COLO668 (cell line): Measurements from ENCODE around the gene CCDC158.
"Not testable (repeated sequence)": the region's sequence is repeated elsewhere in the genome, so short reads cannot be mapped to it uniquely, and the experiment has no call there.

Source experiments
- DNase-seq: peaks from one replicate; lab custom pipeline; 2025; ENCODE audit not compliant: unreplicated experiment; lab: John Stamatoyannopoulos, UW

Gene CCDC158

GRCh38 chr4:76282941-76283689, 137.8 kb downstream of the CCDC158 start:
- no peak for DNase-seq

DNA sequence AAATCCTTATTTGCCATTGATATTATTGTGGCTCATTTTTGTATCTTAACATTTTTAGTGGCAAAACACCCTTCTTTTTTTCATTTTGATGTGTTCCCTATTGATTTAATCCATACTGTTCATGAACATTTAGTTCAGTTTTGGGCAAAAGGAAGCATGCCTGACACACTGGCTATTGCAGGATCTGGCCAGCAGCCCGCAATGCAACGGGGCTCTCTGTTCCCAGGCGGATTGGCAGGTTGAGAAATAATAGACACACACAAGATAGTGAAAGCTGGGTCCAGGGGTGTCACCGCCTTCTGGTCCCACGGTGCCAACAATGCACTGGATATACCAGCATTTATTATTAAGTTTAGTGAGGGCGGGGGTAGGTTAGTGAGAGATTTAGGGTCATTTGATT, 139.3 kb downstream of the CCDC158 start:
- not testable (repeated sequence) for DNase-seq

DNA sequence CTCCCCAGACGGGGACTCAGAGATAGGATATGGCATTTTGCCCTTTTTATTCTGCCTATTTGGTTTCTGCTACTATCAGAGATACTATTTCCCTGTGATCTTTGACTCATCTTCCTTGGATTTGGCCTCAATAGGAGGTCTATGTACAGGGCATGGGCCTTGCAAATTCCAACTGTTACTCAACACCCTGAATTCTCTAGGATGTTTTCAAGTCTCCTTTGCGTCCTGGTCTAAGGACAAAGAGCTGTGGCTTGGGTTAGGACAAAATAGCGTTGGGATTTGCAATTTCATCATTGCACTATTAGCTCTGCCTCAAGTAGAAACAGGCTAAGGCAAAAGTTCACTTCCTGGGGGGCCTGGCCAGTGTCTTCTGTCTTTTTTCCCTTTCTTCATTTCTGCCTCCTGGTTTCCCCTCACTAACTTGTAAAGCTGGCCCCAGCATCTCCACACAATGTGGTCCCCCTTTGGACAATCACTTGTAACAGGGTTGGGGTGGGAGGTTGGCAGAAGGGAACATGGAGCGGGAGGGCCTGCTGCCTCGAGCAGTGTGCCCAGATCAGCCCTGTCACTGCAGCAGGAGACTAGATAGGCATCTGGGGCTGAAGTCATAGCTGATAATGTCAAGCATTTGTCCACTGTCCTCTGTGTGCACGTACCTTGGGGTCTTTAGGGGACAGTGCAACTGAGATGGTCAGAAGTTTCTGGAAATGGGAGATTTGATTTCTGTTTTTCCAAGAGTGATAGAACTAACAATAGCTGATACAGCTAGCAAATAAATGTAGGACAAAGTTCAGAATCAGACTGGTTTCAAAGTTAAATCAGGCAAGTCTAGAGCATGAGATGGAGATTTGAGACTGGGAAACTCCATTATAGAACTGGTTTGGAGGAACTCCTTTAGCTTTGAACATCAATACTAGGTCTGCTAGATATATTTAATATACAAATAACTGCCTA, 140.2 kb downstream of the CCDC158 start:
- no peak for DNase-seq

DNA sequence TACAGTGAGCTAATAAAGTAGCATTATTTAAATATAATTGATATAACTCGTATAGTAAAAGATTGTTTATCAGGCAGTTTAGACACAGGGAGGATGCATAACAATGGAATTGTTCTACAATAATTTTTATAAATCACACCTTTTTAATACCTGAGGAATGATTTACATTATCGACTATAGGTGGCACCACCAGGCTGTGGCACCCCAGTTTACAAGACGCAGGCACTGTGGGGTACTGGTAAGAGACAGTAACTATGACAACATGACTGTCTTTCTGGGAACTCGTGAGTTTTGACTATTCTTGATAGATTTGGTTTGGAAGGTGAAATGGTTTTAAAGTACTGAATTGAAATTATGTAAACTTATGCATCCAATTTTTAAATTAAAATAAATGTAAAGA, 141.5 kb downstream of the CCDC158 start:
- DNase-seq: no peak

DNA sequence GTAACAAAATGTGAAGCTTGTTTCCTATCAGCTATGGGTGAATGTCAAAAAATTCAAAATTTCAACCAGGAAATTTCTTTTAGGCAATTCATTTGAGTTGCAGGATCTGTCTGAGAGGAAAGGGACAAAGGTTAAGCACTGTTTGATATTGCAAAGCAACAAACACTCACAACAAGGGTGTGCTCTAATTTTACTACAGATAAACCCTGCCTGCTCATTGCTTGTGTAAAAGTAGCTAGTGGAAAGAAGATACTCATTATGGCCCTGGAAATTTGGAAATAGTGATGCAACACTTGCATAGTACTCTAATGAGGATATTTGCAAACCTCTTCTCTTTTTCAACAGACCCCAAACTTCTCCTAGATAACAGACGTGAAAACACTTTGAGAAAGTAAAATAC, 142.4 kb downstream of the CCDC158 start:
- DNase-seq: no peak

DNA sequence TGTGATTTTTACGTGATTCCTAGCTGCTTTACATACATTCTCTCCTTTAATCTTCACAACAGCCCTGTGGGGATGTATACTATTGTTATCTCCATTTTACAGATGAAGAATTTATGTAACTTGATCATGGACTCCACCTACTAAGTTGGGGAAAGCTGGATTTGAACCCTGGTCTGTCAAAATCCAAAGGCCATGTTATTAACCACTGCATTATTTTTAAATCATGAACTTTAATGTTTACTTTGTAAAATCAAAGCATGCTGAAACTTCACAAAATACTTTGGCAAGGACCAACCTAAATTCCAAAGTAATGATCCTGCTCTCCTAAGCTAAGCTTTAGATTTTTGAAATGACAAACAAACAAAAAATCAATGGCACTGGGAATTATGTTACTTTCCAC, 143.3 kb downstream of the CCDC158 start:
- DNase-seq: no peak

- no peak for DNase-seq
Measured at GRCh38 chr4:76276813-76277212, 144.1 kb downstream of the CCDC158 start.

DNA sequence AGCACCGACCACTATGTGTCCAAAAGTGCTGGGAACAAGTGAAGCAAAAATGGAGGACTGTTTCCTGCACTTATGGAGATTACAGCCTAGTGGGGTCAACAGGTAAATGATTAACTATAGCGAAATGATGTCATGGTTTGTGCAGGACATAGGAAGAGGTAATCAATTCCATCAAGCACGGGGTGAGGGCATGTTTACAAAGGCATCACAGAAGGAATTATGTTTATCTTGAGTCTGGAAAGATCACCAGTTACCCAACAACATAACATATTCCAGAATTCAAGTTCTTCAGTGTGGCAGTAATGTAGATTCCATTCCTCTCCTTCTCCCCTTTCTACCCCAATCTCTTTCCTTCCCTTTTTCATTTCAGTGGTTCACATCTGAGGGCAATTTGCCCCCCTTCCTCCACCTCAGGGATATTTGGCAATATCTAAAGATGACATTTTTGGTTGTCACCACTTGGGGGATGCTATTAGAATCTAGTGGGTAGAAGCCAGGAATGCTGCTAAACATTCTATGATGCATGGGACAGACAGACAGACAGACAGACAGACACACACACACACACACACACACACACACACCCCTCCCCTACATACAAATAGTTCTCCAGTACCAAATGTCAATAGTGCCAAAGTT, 145.3 kb downstream of the CCDC158 start:
- DNase-seq: peak; percentile 47

DNA sequence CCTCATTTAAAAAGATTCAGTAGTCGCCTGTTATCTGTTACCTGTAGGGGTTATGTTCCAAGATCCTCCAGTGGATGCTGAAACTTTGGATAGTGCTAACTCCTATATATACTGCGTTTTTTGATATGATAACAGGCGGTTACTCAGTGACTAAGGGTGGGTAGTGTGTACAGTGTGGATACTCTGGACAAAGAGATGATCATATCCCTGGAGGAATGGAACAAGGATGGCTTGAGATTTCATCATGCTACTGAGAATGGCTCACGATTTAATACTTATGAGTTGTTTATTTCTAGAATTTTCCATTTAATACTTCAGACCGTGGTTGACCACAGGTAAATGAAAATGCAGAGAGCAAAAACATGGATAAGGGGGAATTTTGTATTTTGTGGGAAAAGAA, 147.9 kb downstream of the CCDC158 start:
- DNase-seq: no peak

DNA sequence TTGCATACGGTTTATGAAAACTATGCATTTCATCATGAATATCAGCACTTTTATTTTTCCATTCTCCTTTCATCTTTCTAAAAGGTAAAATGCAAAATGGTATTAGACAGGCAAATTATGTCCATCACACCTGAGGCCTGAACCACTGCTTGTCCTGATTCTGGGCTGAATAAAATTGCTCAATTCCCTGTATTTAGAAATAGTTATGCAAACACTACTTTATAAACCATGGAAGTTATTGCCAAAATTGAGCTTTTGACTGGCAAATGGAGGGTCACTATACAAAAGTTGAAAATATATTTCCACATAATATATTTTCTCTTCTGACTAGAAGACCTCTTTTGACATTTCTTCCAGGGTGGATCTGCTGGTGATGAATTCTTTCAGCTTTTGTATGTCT, 148.4 kb downstream of the CCDC158 start:
- DNase-seq: no peak

- no peak for DNase-seq
Measured at GRCh38 chr4:76272073-76272472, 148.9 kb downstream of the CCDC158 start.

DNA sequence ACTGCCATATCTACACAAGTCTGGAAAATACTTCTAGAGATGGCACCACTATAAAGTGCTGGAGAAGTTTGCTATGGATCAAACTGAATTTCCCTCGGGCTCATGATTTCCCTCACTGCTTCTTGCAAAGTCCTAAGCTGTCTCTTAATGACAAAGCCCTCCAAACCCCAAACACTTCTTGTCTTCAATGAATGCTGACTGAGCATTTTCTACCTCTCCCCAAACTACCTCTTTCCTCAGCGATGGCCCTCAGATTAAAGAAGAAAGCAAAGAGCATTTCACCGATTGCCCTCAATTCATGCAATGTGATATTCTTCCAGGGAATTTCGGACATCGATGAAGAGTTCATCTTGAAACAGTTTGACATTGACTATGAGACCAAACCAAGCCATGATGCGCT, 149.7 kb downstream of the CCDC158 start:
- DNase-seq: no peak

GRCh38 chr4:76270244-76271175, 150.4 kb downstream of the CCDC158 start:
- peak; percentile 46 for DNase-seq

DNA sequence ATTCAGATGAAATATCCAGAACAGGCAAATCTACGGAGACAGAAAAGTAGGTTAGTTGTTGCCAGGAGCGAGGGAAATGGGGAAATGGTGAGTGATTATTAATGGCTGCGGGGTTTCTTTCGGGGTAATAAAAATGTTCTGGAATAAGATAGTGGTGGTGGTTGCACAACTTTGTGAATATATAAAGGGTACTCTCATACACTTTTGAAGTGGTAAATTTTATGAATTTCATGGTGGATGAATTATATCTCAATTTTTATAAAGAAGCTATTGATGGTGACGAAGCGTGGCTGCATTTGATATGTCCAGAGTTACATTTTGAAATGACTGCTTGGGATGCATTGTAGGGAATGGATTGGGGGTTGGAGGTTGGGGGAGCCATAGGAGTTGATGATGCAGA, 153.1 kb downstream of the CCDC158 start:
- DNase-seq: no peak

GRCh38 chr4:76266627-76267026, 154.3 kb downstream of the CCDC158 start:
- DNase-seq: no peak

GRCh38 chr4:76265631-76266218, 155.2 kb downstream of the CCDC158 start:
- no peak for DNase-seq
